Measurements from ENCODE around the gene ZNF805.
"Not testable (repeated sequence)": the region's sequence is repeated elsewhere in the genome, so short reads cannot be mapped to it uniquely, and the experiment has no call there.

The ZNF805 gene

DNA sequence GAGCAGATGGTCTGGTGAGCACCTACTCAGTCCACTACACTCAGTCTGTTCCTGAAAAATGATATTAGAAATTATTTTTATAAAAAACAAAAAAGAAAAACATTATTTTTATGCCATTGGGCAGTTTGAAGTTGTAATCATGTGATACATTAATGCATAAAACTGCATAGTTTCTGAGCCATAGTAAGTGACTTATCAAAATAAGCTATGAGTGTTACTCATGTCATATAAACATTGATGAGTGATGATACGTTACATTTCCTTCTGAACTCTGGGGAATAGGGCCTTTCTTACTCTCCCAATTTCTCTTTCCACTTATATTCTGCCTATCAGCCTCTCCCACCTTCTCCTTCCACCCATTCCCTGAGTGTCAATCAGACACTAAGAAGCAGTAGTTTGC, 8.9 kb downstream of the ZNF805 start:
- TF ChIP-seq, protein P1, sequence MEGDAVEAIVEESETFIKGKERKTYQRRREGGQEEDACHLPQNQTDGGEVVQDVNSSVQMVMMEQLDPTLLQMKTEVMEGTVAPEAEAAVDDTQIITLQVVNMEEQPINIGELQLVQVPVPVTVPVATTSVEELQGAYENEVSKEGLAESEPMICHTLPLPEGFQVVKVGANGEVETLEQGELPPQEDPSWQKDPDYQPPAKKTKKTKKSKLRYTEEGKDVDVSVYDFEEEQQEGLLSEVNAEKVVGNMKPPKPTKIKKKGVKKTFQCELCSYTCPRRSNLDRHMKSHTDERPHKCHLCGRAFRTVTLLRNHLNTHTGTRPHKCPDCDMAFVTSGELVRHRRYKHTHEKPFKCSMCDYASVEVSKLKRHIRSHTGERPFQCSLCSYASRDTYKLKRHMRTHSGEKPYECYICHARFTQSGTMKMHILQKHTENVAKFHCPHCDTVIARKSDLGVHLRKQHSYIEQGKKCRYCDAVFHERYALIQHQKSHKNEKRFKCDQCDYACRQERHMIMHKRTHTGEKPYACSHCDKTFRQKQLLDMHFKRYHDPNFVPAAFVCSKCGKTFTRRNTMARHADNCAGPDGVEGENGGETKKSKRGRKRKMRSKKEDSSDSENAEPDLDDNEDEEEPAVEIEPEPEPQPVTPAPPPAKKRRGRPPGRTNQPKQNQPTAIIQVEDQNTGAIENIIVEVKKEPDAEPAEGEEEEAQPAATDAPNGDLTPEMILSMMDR (IDR thresholded peaks at IDR 0.05; ENCODE audit: insufficient read depth, low read length, poor library complexity, severe bottlenecking), result no peak
- no peak overlapping the region for H3K4me3 ChIP-seq (replicated peaks; ENCODE audit: low read depth, low read length)
- no peaks in the 10 kb centered on the region for H3K27me3 ChIP-seq (replicated peaks; ENCODE audit: control insufficient read depth, insufficient read depth, low read length)
- DNase-seq (ENCODE audit: extremely low read depth, insufficient read length), result no peak
- peaks cover 29% of the 10 kb centered on the region for H3K36me3 ChIP-seq (ENCODE audit: control insufficient read depth, insufficient read depth, low read length)

DNA sequence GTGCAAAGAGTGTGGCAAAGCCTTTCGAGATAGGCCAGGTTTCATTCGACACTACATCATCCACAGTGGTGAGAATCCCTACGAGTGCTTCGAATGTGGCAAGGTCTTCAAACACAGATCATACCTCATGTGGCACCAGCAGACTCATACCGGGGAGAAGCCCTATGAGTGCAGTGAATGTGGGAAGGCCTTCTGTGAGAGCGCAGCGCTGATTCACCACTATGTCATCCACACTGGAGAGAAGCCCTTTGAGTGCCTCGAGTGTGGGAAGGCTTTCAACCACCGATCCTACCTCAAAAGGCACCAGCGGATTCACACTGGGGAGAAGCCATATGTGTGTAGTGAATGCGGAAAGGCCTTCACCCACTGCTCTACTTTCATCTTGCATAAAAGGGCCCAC, 13.3 kb downstream of the ZNF805 start:
- not testable (repeated sequence) for H3K4me3 ChIP-seq (replicated peaks; ENCODE audit: low read depth, low read length); H3K27me3 ChIP-seq (replicated peaks; ENCODE audit: control insufficient read depth, insufficient read depth, low read length); DNase-seq (ENCODE audit: extremely low read depth, insufficient read length)
- peaks cover 15% of the 10 kb centered on the region for H3K36me3 ChIP-seq (ENCODE audit: control insufficient read depth, insufficient read depth, low read length)

DNA sequence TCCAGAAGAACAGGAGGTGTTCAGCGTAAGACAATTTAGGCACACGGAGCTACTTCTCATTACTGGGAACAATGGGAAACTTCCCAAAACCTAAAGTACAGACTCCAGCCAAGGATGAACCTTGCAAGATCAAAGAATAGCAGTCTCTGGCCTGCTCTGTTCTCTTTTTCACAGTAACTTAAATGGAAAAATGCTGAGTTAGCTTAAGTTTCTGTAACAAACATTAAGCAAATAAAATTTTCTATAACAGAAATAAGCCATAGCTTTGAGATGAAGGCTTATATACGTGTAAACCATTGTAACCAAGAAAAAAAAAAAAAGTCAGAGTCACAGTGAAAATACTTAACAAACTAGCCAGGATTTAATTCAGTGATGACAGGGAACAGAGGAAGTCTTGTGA, 21.6 kb downstream of the ZNF805 start:
- TF ChIP-seq, protein P1 (IDR thresholded peaks at IDR 0.05; ENCODE audit: insufficient read depth, low read length, poor library complexity, severe bottlenecking), result no peak
- no peak overlapping the region for H3K4me3 ChIP-seq (replicated peaks; ENCODE audit: low read depth, low read length)
- H3K36me3 ChIP-seq (ENCODE audit: control insufficient read depth, insufficient read depth, low read length), result no peaks in the 10 kb centered on the region
- DNase-seq (ENCODE audit: extremely low read depth, insufficient read length), result no peak
- H3K27me3 ChIP-seq (replicated peaks; ENCODE audit: control insufficient read depth, insufficient read depth, low read length), result no peaks in the 10 kb centered on the region

DNA sequence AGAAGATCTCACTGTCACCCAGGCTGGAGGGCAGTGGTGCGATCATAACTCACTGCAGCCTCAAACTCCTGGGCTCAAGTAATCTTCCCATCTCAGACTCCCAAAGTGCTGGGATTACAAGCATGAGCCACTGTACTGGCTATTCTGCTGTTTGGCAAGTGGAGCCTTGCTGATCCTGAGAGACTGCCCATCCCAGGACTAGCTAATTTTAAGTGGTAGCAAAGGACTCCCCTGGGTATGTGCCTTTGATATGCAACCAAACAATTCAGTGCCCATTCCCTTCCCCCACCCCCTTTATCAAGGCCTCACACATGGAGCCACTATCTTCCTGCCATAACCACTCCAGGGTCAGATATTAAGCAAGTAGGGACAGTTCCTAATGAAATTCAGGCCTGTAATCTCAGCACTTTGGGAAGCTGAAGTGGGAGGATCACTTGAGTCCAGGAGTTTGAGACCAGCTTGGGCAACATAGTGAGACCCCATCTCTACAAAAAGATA, 22.9 kb downstream of the ZNF805 start:
- Histone ChIP-seq H3K36me3 (ENCODE audit: control insufficient read depth, insufficient read depth, low read length) (no peaks in the 10 kb centered on the region), H3K4me3 (replicated peaks; ENCODE audit: low read depth, low read length) (no peak overlapping the region), H3K27me3 (replicated peaks; ENCODE audit: control insufficient read depth, insufficient read depth, low read length) (no peaks in the 10 kb centered on the region)
- DNase-seq (ENCODE audit: extremely low read depth, insufficient read length), result no peak
- TF ChIP-seq, protein P1 (IDR thresholded peaks at IDR 0.05; ENCODE audit: insufficient read depth, low read length, poor library complexity, severe bottlenecking), result no peak

DNA sequence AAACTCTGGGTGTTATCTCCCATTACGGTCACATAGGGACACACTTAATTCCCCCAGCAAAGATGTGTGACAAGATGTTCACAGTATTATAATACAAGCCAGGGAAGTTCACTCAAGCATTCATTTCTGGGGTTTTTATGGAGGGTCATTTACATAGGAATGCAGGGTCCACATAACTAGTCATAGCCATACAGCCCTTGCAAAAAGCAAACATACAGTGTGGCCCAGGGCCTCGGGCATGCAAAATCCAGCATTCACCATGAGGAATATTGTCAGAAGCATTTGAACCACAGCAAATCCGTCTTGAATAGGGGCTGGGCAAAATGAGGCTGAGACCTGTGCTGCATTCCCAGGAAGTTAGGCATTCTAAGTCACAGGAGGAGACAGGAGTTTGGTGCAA, 26.9 kb downstream of the ZNF805 start:
- no peaks in the 10 kb centered on the region for H3K36me3 ChIP-seq (ENCODE audit: control insufficient read depth, insufficient read depth, low read length)
- no peak overlapping the region for H3K4me3 ChIP-seq (replicated peaks; ENCODE audit: low read depth, low read length)
- TF ChIP-seq, protein P1 (IDR thresholded peaks at IDR 0.05; ENCODE audit: insufficient read depth, low read length, poor library complexity, severe bottlenecking), result no peak
- no peaks in the 10 kb centered on the region for H3K27me3 ChIP-seq (replicated peaks; ENCODE audit: control insufficient read depth, insufficient read depth, low read length)
- DNase-seq (ENCODE audit: extremely low read depth, insufficient read length), result no peak

DNA sequence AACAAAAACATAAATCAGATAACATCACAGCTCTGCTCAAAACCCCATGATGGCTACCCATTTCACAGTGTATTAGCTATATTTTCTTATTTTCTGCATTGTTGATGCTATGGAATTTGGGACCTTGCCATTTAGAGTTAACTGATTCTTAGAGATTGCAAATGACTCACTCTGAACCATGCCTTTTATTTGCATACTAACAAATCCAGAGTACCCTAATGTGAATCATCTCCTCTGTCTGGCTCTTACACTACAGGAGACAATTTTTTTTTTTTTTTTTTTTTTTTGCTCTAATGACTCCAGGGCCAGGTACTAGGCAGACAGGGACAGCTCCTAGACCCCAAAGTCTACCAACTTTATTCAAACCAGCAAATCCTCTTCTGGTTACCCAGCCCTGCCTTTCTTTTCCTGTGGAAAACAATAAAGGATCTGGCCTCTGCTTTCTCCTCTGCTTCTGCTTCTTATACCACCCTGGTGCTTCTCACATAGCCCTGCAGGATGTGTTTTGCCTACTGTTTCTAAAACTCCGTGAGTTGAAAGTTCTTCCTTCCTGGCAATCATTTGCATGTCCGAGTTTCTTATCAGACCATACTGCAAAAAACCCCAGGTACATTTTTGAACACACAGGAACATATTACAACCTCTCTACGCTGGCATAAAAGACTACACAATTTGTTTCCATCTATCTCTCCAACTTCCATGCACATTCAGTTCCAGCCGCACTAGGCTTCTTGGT, 29.3 kb downstream of the ZNF805 start:
- peak; percentile 37 for DNase-seq (ENCODE audit: extremely low read depth, insufficient read length)
- peak overlapping the region; percentile 30 for H3K4me3 ChIP-seq (replicated peaks; ENCODE audit: low read depth, low read length)
- TF ChIP-seq, protein P1 (IDR thresholded peaks at IDR 0.05; ENCODE audit: insufficient read depth, low read length, poor library complexity, severe bottlenecking), result no peak
- H3K27me3 ChIP-seq (replicated peaks; ENCODE audit: control insufficient read depth, insufficient read depth, low read length), result no peaks in the 10 kb centered on the region
- no peaks in the 10 kb centered on the region for H3K36me3 ChIP-seq (ENCODE audit: control insufficient read depth, insufficient read depth, low read length)

All from GM06990 (cell line).